ENCODE measurements around the gene CLEC16A.

DNA sequence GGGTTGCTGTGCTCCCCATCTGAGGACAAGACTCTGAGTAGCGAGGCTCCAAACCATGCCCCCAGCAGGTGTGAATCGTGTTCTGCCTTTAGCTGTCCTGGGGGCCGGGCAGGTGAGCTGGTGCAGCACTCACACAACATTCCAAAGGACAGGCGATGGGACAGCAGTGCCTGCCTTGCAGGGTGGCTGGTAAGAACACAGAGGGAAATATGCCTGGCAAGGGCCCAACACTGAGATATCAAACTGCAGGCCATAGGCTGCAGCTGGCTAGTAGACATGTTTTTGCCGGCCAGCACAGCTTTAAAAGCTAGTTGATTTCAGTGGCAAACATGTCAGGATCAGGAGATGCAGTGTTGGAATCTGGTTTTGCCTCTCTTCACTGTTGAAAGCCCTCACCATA lies 23.6 kb downstream of the CLEC16A start:
- TF ChIP-seq, protein P1, sequence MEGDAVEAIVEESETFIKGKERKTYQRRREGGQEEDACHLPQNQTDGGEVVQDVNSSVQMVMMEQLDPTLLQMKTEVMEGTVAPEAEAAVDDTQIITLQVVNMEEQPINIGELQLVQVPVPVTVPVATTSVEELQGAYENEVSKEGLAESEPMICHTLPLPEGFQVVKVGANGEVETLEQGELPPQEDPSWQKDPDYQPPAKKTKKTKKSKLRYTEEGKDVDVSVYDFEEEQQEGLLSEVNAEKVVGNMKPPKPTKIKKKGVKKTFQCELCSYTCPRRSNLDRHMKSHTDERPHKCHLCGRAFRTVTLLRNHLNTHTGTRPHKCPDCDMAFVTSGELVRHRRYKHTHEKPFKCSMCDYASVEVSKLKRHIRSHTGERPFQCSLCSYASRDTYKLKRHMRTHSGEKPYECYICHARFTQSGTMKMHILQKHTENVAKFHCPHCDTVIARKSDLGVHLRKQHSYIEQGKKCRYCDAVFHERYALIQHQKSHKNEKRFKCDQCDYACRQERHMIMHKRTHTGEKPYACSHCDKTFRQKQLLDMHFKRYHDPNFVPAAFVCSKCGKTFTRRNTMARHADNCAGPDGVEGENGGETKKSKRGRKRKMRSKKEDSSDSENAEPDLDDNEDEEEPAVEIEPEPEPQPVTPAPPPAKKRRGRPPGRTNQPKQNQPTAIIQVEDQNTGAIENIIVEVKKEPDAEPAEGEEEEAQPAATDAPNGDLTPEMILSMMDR (IDR thresholded peaks at IDR 0.05 in 4 of 5, conservative IDR thresholded peaks at IDR 0.05 in 1 of 5) = no peak
- no peak for TF ChIP-seq POLR2A (IDR thresholded peaks at IDR 0.05)
